HCT116 (cell line): ENCODE results near the gene PI4K2A. TPM values are rescaled to one million over a fixed set of nuclear protein-coding genes. Genes with fewer than 3 reads are reported as not detected.

ENCODE experiments used
- ATAC-seq: fragments of 200-7000 bp; cut with Tn5 transposase; 2 replicates; pipeline ENCODE4 v1.9.1; 2020; ENCODE audit warnings: mild to moderate bottlenecking, moderate library complexity
- BruUV-seq: library from RNA; stranded (reverse); fragments of 400-500 nt; replicated peaks from 2 replicates; lab custom pipeline; 2021; lab: Mats Ljungman, UMichigan
- CTCF ChIA-PET: fragments of 300-600 bp; sonication (Branson Sonifier 250); formaldehyde crosslinking; loops from one replicate; lab custom pipeline; 2021; ENCODE audit warnings: antibody characterized with exemption; lab: Charles Lee
- POLR2A ChIA-PET: fragments of 300-600, 350-600 bp; sonication (Branson Sonifier 250); formaldehyde crosslinking; loops from one replicate; lab custom pipeline; 2021; ENCODE audit warnings: antibody characterized with exemption; lab: Charles Lee
- RAD21 ChIA-PET, 2 experiments: fragments of 300-600 bp; sonication (Branson Sonifier 250); formaldehyde crosslinking; loops; one replicate each; lab custom pipeline; 2023; ENCODE audit warnings: low total read pairs in 2 of 2; ENCODE audit not compliant: uncharacterized antibody in 2 of 2, unreplicated experiment in 2 of 2, low non-redundant PET in 1 of 2; lab: Charles Lee
- DNase-seq: peaks from one replicate; pipeline ENCODE4 v3.0.0-alpha.2; 2010; ENCODE audit warnings: low read depth, low spot score
- H2AFZ ChIP-seq: fragments of 200-600 bp; shearing (Covaris generic), sonication (generic); 2 replicates; pipeline ENCODE4 v1.6.1; 2017; ENCODE audit warnings: low read depth, mixed run types, mixed read lengths, antibody characterized with exemption, low read length; ENCODE audit not compliant: poor library complexity, severe bottlenecking
- H3K27ac ChIP-seq: 2 replicates; pipeline ENCODE4 v1.5.1; 2012; ENCODE audit warnings: low read depth, low read length
- H3K27me3 ChIP-seq: fragments of 200-600 bp; sonication (generic); 2 replicates; pipeline ENCODE4 v1.6.1; 2016; ENCODE audit warnings: mixed run types, low read length, mixed read lengths; ENCODE audit not compliant: insufficient read depth
- H3K36me3 ChIP-seq, 2 experiments: fragments of 200-500 bp in 1 of 2; fragments of 200-600 bp in 1 of 2; sonication (Bioruptor generic) in 1 of 2; sonication (generic) in 1 of 2; 2 replicates each; pipeline versions ENCODE4 v1.5.1 to v1.6.1; 2014 to 2016; ENCODE audit warnings: low read length in 2 of 2, inconsistent platforms in 1 of 2, mixed read lengths in 1 of 2, mixed run types in 1 of 2; ENCODE audit not compliant: insufficient read depth in 2 of 2, control insufficient read depth in 1 of 2
- H3K4me1 ChIP-seq, 2 experiments: fragments of 200-600 bp in 1 of 2; sonication (generic) in 1 of 2; 2 replicates each; pipeline versions ENCODE4 v1.5.1 to v1.6.1; 2012 to 2017; ENCODE audit warnings: low read length in 2 of 2, inconsistent platforms in 1 of 2, mild to moderate bottlenecking in 1 of 2, mixed read lengths in 1 of 2, mixed run types in 1 of 2, moderate library complexity in 1 of 2; ENCODE audit not compliant: insufficient read depth in 2 of 2, control insufficient read depth in 1 of 2
- H3K4me2 ChIP-seq: fragments of 200-600 bp; sonication (generic); 2 replicates; pipeline ENCODE4 v1.6.1; 2017; ENCODE audit warnings: mixed run types, low read length, mixed read lengths
- H3K4me3 ChIP-seq, 2 experiments: fragments of 200-600 bp in 1 of 2; sonication (generic) in 1 of 2; replicated peaks in 1 of 2; 2 replicates each; pipeline ENCODE4 v1.5.1; 2011 to 2016; ENCODE audit warnings: low read length in 2 of 2, control low read depth in 1 of 2, low read depth in 1 of 2, mild to moderate bottlenecking in 1 of 2, mixed read lengths in 1 of 2, mixed run types in 1 of 2
- H3K79me2 ChIP-seq: fragments of 200-600 bp; sonication (generic); 2 replicates; pipeline ENCODE4 v1.6.1; 2017; ENCODE audit warnings: mild to moderate bottlenecking, mixed run types, low read length, moderate library complexity, mixed read lengths; ENCODE audit not compliant: insufficient read depth
- H3K9ac ChIP-seq: fragments of 200-600 bp; sonication (generic); 2 replicates; pipeline ENCODE4 v1.6.1; 2016; ENCODE audit warnings: low read length, mixed read lengths
- H3K9me2 ChIP-seq: fragments of 200-600 bp; sonication (generic), shearing (Covaris generic); 2 replicates; pipeline ENCODE4 v1.6.1; 2017; ENCODE audit warnings: mixed run types, mild to moderate bottlenecking, moderate library complexity; ENCODE audit not compliant: insufficient read depth
- H3K9me3 ChIP-seq, 2 experiments: fragments of 200-500 bp in 1 of 2; fragments of 200-600 bp in 1 of 2; sonication (Bioruptor generic) in 1 of 2; sonication (generic) in 1 of 2; 2 replicates each; pipeline ENCODE4 v1.6.1; 2014 to 2017; ENCODE audit warnings: low read length in 2 of 2, mixed read lengths in 2 of 2, inconsistent platforms in 1 of 2, low read depth in 1 of 2, mild to moderate bottlenecking in 1 of 2, mixed run types in 1 of 2, moderate library complexity in 1 of 2; ENCODE audit not compliant: control insufficient read depth in 1 of 2, insufficient read depth in 1 of 2
- H4K20me1 ChIP-seq: fragments of 200-600 bp; sonication (generic), shearing (Covaris generic); 2 replicates; pipeline ENCODE4 v1.6.1; 2017; ENCODE audit warnings: mixed run types, mild to moderate bottlenecking, moderate library complexity; ENCODE audit not compliant: insufficient read depth
- CBX3 ChIP-seq: IDR thresholded peaks from 2 replicates; pipeline ENCODE4 v1.6.1; 2012; ENCODE audit warnings: low read depth
- CEBPB ChIP-seq: IDR thresholded peaks from 2 replicates; pipeline ENCODE4 v1.6.1; 2012; ENCODE audit warnings: low read depth
- CTCF ChIP-seq, 3 experiments: fragments of 200-600 bp in 1 of 3; sonication (generic) in 1 of 3; IDR thresholded peaks in 2 of 3; conservative IDR thresholded peaks in 1 of 3; 2 replicates each; pipeline ENCODE4 v1.5.1; 2012 to 2017; ENCODE audit warnings: low read depth in 2 of 3, low read length in 2 of 3, antibody characterized with exemption in 1 of 3, borderline replicate concordance in 1 of 3, control low read depth in 1 of 3, mild to moderate bottlenecking in 1 of 3, mixed read lengths in 1 of 3, mixed run types in 1 of 3, moderate library complexity in 1 of 3; ENCODE audit not compliant: insufficient read depth in 1 of 3
- EGR1 ChIP-seq: IDR thresholded peaks from 2 replicates; pipeline ENCODE4 v1.6.1; 2012; ENCODE audit warnings: low read depth
- ELF1 ChIP-seq: IDR thresholded peaks from 2 replicates; pipeline ENCODE4 v1.6.1; 2012; ENCODE audit warnings: low read depth, borderline replicate concordance
- MAX ChIP-seq: IDR thresholded peaks from 2 replicates; pipeline ENCODE4 v1.6.1; 2012
- POLR2AphosphoS5 ChIP-seq: IDR thresholded peaks from 2 replicates; pipeline ENCODE4 v1.6.1; 2011; ENCODE audit warnings: mild to moderate bottlenecking, low read depth, low read length, moderate library complexity
- RAD21 ChIP-seq: IDR thresholded peaks from 2 replicates; pipeline ENCODE4 v1.6.1; 2012; ENCODE audit warnings: low read depth, mild to moderate bottlenecking
- SIN3A ChIP-seq: IDR thresholded peaks from 2 replicates; pipeline ENCODE4 v1.6.1; 2012; ENCODE audit warnings: low read depth
- SP1 ChIP-seq: IDR thresholded peaks from 2 replicates; pipeline ENCODE4 v1.6.1; 2012; ENCODE audit warnings: low read depth
- SRF ChIP-seq: IDR thresholded peaks from 2 replicates; pipeline ENCODE4 v1.6.1; 2012; ENCODE audit warnings: low read depth
- TCF7L2 ChIP-seq: IDR thresholded peaks from 2 replicates; pipeline ENCODE4 v1.7.0; 2011; ENCODE audit warnings: borderline replicate concordance, inconsistent platforms; ENCODE audit not compliant: insufficient read depth, insufficient read length; ENCODE audit errors: extremely low read depth
- ZBTB33 ChIP-seq: IDR thresholded peaks from 2 replicates; pipeline ENCODE4 v1.6.1; 2011; ENCODE audit warnings: mild to moderate bottlenecking, low read length, moderate library complexity; ENCODE audit not compliant: insufficient replicate concordance; ENCODE audit errors: extremely low read depth
- ZFX ChIP-seq: fragments of 450-650 bp; IDR thresholded peaks from 2 replicates; pipeline ENCODE4 v1.6.1; 2017
- ZNF274 ChIP-seq: fragments of 200-500 bp; sonication (Bioruptor generic); IDR thresholded peaks from 2 replicates; pipeline ENCODE4 v1.6.1; 2014; ENCODE audit warnings: mild to moderate bottlenecking, low read depth, low read length, inconsistent platforms
- intact Hi-C: fragments of 100-400 bp; cut with micrococcal nuclease; formaldehyde crosslinking; loops from 2 replicates; pipeline ENCODE4 v1.10.0; 2022
- total RNA-seq: library from RNA; stranded (reverse); gene quantifications from one replicate; pipeline ENCODE4 v1.2.1, GENCODE V29; 2021; ENCODE audit not compliant: unreplicated experiment

PI4K2A gene
- total RNA-seq, 1 experiment from 2014 or later = 20.0 TPM

GRCh38 chr10:97673736-97674525 is 33.5 kb downstream of the PI4K2A start (continued):
- no peak for TF ChIP-seq CTCF (IDR thresholded peaks at IDR 0.05 in 2 of 3, conservative IDR thresholded peaks at IDR 0.05 in 1 of 3; ENCODE audit: borderline replicate concordance in 1 of 3, insufficient read depth in 1 of 3, low read depth in 2 of 3, low read length in 2 of 3)
- TF ChIP-seq POLR2AphosphoS5 = no peak
- TF ChIP-seq RAD21 = no peak
- no peak for TF ChIP-seq ZFX
- no peak for TF ChIP-seq SRF
- no peak for TF ChIP-seq ZNF274
- no peak for TF ChIP-seq ZBTB33
- TF ChIP-seq SP1 = no peak
- TF ChIP-seq, all 23 proteins: peak for 0

- CTCF ChIA-PET = interaction anchor here (3.2 kb wide), 1 partner anchor 11 kb away, joined by 25 read pairs; the partner anchor contains the start of gene AVPI1
- Histone ChIP-seq H3K4me3 (no peak overlapping the region), H3K4me2 (no peak overlapping the region), H3K27me3 (no peaks in the 10 kb centered on the region), H3K9me3 (no peaks in the 10 kb centered on the region), H4K20me1 (no peaks in the 10 kb centered on the region), H3K9me2 (no peaks in the 10 kb centered on the region), H2AFZ (no peak overlapping the region), H3K9ac (no peak overlapping the region), H3K79me2 (peaks cover 6% of the 10 kb centered on the region; the same call in 1 of the 2 replicates), H3K27ac (no peak overlapping the region), H3K4me1 (peaks cover 0 to 15% of the 10 kb centered on the region in 2 experiments; a peak in 3 of 4 replicates), H3K36me3 (peaks cover 8 to 42% of the 10 kb centered on the region in 2 experiments; a peak in 2 of 4 replicates)
- POLR2A ChIA-PET = no interaction called here
- BruUV-seq = no TSS peak
- TF ChIP-seq MAX (no peak), TCF7L2 (no peak), SIN3A (no peak), CEBPB (no peak), ELF1 (no peak), EGR1 (no peak), RAD21 (no peak), SRF (no peak), ZFX (no peak), POLR2AphosphoS5 (no peak), CBX3 (no peak)
- no peak for ATAC-seq
- intact Hi-C loops = no loop called here
- no peak for DNase-seq
- RAD21 ChIA-PET = no interaction called here
Measured at GRCh38 chr10:97675222-97675621, 34.8 kb downstream of the PI4K2A start.
